GM19099 (cell line): Measurements from ENCODE around the gene UQCRFS1.

ENCODE experiments used
- POLR2A ChIP-seq: IDR thresholded peaks from 3 replicates; pipeline ENCODE4 v1.6.1; 2011; ENCODE audit warnings: low read depth; ENCODE audit not compliant: insufficient read length; ENCODE audit errors: extremely low read depth

The UQCRFS1 gene

GRCh38 chr19:29187676-29188075, 25.3 kb downstream of the UQCRFS1 start:
- TF ChIP-seq POLR2A, result no peak

GRCh38 chr19:29185427-29185826, 27.5 kb downstream of the UQCRFS1 start:
- no peak for TF ChIP-seq POLR2A

GRCh38 chr19:29176981-29177754, 35.8 kb downstream of the UQCRFS1 start:
- no peak for TF ChIP-seq POLR2A

GRCh38 chr19:29173896-29174295, 39.1 kb downstream of the UQCRFS1 start:
- TF ChIP-seq POLR2A, result no peak

- no peak for TF ChIP-seq POLR2A
These were observed 40.6 kb downstream of the UQCRFS1 start for GRCh38 chr19:29172302-29172701.

GRCh38 chr19:29171525-29171924, 41.4 kb downstream of the UQCRFS1 start:
- TF ChIP-seq POLR2A, result no peak

GRCh38 chr19:29170554-29170953, 42.4 kb downstream of the UQCRFS1 start:
- no peak for TF ChIP-seq POLR2A

GRCh38 chr19:29162694-29163093, 50.3 kb downstream of the UQCRFS1 start:
- TF ChIP-seq POLR2A, result no peak

GRCh38 chr19:29155683-29156082, 57.3 kb downstream of the UQCRFS1 start:
- no peak for TF ChIP-seq POLR2A
